GM21528 (cell line): ENCODE results near the gene OR51E1.

Source experiments
- ATAC-seq: cut with Tn5 transposase; IDR thresholded peaks from one replicate; pipeline ENCODE4 v1.9.1; 2021; ENCODE audit warnings: mild to moderate bottlenecking, moderate library complexity; ENCODE audit not compliant: unreplicated experiment, low FRiP score

Gene OR51E1

GRCh38 chr11:4704790-4705334 is 61.1 kb downstream of the OR51E1 start:
- no peak for ATAC-seq
